Nephron progenitor cell (in vitro differentiated cells): ENCODE data around the gene XDH.

Experiments used
- DNase-seq: peaks from one replicate; pipeline ENCODE4 v3.0.0; 2021
- H3K27ac Mint-ChIP-seq: 2 replicates; pipeline ENCODE4 v1.8.0; 2021; ENCODE audit warnings: mild to moderate bottlenecking, moderate library complexity, mixed read lengths
- H3K27me3 Mint-ChIP-seq: 2 replicates; pipeline ENCODE4 v1.8.0; 2021; ENCODE audit warnings: mild to moderate bottlenecking, low read depth, mixed read lengths; ENCODE audit not compliant: poor library complexity
- H3K36me3 Mint-ChIP-seq: 2 replicates; pipeline ENCODE4 v1.8.0; 2021; ENCODE audit warnings: low read depth, mixed read lengths
- H3K4me1 Mint-ChIP-seq: 2 replicates; pipeline ENCODE4 v1.8.0; 2021; ENCODE audit warnings: mixed read lengths
- H3K4me3 Mint-ChIP-seq: 2 replicates; pipeline ENCODE4 v1.8.0; 2021; ENCODE audit warnings: mild to moderate bottlenecking, moderate library complexity, mixed read lengths
- H3K9me3 Mint-ChIP-seq: 2 replicates; pipeline ENCODE4 v1.8.0; 2021; ENCODE audit warnings: mild to moderate bottlenecking, moderate library complexity, mixed read lengths
- TF ChIP-seq, protein P1 (sequence below): fragments of 200-600 bp; sonication (generic); IDR thresholded peaks from 2 replicates; pipeline ENCODE4 v1.5.0; 2021; ENCODE audit warnings: antibody characterized with exemption

The XDH gene

DNA sequence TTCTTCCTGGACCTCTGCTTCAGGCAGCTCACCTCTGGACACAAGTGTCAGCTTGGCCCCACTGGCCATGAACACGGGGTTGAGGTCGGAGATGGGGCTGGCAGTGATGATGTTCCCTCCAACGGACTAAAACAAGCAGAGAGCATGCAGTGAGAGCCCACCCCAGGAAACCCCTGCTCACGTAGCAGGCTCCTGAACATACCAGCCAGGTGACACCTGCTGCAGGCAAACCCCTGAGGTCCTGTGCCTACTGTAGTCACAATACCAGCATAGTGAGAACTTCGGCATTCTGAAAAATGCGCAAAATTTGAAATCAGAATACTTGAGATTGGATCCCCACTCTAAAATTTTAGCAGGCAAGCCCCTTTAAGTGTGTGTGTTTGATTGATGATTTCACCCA, 32.9 kb downstream of the XDH start:
- no peak for DNase-seq
- H3K4me1 Mint-ChIP-seq: no peaks in the 10 kb centered on the region
- no peaks in the 10 kb centered on the region for H3K9me3 Mint-ChIP-seq
- no peak overlapping the region for H3K4me3 Mint-ChIP-seq
- no peaks in the 10 kb centered on the region for H3K36me3 Mint-ChIP-seq
- peaks cover 24% of the 10 kb centered on the region for H3K27me3 Mint-ChIP-seq
- TF ChIP-seq, protein P1, sequence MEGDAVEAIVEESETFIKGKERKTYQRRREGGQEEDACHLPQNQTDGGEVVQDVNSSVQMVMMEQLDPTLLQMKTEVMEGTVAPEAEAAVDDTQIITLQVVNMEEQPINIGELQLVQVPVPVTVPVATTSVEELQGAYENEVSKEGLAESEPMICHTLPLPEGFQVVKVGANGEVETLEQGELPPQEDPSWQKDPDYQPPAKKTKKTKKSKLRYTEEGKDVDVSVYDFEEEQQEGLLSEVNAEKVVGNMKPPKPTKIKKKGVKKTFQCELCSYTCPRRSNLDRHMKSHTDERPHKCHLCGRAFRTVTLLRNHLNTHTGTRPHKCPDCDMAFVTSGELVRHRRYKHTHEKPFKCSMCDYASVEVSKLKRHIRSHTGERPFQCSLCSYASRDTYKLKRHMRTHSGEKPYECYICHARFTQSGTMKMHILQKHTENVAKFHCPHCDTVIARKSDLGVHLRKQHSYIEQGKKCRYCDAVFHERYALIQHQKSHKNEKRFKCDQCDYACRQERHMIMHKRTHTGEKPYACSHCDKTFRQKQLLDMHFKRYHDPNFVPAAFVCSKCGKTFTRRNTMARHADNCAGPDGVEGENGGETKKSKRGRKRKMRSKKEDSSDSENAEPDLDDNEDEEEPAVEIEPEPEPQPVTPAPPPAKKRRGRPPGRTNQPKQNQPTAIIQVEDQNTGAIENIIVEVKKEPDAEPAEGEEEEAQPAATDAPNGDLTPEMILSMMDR: no peak
- no peak overlapping the region for H3K27ac Mint-ChIP-seq

DNA sequence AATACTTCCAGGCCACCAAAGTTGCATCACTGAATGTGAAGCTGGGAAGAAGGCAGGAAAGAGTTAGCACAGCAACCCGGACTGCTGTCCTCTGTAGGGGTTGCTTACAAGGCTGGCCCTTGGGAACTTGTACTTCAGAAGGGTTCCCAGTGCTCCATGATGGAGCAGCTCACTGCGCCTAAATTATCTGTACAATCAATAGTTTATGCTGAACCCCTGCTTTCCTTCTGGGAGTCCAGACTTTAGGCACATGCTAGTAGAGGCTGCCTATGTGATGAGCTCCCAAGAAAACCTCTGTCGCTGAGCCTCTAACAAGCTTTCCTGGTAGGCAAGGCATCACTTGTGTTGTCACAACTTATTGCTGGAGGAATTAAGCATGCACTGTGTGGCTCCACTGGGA, 34.3 kb downstream of the XDH start:
- no peak overlapping the region for H3K27ac Mint-ChIP-seq
- no peak overlapping the region for H3K4me3 Mint-ChIP-seq
- peaks cover 24% of the 10 kb centered on the region for H3K27me3 Mint-ChIP-seq
- no peaks in the 10 kb centered on the region for H3K9me3 Mint-ChIP-seq
- no peaks in the 10 kb centered on the region for H3K36me3 Mint-ChIP-seq
- H3K4me1 Mint-ChIP-seq: no peaks in the 10 kb centered on the region
- DNase-seq: no peak
- TF ChIP-seq, protein P1: no peak

DNA sequence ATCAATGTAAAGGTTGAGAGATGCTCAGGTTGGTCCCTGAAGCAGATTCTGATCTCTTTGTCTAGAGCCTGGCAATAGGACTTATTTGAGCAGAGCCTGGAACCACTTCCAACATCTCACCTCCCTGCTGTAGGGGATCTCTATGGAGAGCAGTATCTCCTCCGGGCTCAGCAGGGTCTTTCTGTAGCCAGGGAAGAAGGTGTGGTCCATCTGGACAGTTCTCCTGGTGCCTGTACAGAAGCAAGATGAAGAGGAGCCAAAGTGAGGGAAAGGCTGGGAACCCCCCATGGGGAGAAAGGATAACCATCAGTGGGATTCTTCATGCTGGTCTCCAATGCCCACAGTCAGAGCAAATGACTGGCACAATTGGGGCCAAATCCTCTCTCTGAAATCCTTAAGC, 34.8 kb downstream of the XDH start:
- H3K9me3 Mint-ChIP-seq: no peaks in the 10 kb centered on the region
- H3K27ac Mint-ChIP-seq: no peak overlapping the region
- TF ChIP-seq, protein P1: no peak
- no peak for DNase-seq
- H3K27me3 Mint-ChIP-seq: peaks cover 24% of the 10 kb centered on the region
- no peak overlapping the region for H3K4me3 Mint-ChIP-seq
- H3K36me3 Mint-ChIP-seq: no peaks in the 10 kb centered on the region
- H3K4me1 Mint-ChIP-seq: no peaks in the 10 kb centered on the region

DNA sequence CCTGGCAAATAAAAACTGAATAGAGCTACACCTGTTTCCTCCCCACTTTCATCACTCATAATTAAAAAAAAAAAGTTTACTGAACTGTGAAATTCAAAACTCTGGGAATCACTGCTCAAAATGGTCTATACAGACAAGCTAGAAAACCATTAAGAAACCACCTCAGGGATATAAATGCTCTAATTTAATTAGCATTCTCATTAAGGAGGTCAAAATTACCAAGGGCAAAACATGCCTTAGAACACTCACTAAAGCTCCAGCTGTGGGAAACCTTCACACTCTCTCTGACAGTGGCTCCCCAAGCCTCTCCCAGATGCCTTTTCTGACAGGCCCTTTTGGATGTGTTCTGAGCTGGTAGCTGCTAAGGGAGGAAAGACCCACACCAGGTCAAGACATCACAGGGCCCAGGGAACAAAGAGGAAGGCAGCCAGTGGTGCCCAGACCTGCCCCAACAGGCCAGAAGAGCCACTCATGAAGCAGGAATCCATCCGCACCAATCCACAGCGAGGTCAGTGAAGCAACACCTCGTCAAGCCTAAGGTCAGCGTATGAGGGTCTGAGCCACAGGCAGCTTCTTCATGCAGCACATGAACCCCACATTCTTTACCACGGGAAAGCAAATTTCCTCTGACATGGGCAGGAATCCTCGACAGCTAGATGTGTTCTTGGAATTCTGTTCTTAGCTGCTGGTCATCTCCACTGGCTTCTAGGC, 35.6 kb downstream of the XDH start:
- H3K9me3 Mint-ChIP-seq: no peaks in the 10 kb centered on the region
- TF ChIP-seq, protein P1: no peak
- H3K36me3 Mint-ChIP-seq: no peaks in the 10 kb centered on the region
- no peak overlapping the region for H3K4me3 Mint-ChIP-seq
- no peaks in the 10 kb centered on the region for H3K4me1 Mint-ChIP-seq
- H3K27me3 Mint-ChIP-seq: peaks cover 27% of the 10 kb centered on the region
- DNase-seq: no peak
- H3K27ac Mint-ChIP-seq: no peak overlapping the region

DNA sequence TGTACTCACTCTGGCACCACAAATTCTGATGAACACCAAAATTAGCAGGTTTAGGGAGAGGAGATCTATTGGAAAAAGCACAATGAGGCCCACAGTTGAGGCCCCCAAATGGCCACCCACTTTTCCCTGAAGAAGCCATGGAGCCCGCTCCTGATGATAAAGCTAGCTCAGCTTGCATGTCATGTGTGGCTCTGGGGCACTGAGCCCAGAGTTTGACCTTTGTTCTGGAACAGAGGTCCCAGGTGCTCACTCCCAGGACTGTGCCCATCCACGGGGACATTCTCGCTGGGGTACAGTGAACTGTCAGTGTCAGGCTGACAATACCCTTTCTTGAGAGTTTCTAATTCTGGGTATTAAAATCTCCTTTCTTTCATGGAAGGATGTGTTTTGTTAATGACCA, 36.2 kb downstream of the XDH start:
- Mint-ChIP-seq H3K27me3 (peaks cover 27% of the 10 kb centered on the region), H3K4me1 (no peaks in the 10 kb centered on the region), H3K4me3 (no peak overlapping the region), H3K9me3 (no peaks in the 10 kb centered on the region), H3K36me3 (no peaks in the 10 kb centered on the region), H3K27ac (no peak overlapping the region)
- DNase-seq: no peak
- TF ChIP-seq, protein P1: no peak

DNA sequence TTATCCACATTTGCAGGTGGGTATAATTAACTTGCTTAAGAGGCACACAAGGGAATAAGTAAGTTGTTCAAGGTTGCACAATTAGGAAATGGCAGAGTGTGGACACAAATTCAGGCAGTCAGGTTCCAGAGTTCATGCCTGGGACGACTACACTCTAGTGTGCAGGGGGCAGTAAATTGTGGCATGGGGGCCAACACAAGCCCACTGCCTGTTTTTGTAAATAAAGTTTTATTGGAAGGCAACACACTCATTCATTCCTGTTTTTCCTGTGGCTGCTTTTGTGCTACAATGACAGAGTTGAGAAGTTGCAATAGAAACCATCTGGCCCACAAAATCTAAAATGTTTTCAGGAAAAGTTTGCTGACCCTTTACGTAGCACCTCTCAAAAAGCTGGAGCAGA, 41.4 kb downstream of the XDH start:
- Mint-ChIP-seq H3K4me1 (peaks cover 4% of the 10 kb centered on the region), H3K9me3 (no peaks in the 10 kb centered on the region), H3K27ac (no peak overlapping the region), H3K27me3 (peaks cover 10% of the 10 kb centered on the region), H3K4me3 (no peak overlapping the region), H3K36me3 (peaks cover 5% of the 10 kb centered on the region)
- TF ChIP-seq, protein P1: no peak
- DNase-seq: no peak
